Fibroblast of mammary gland (primary cell): Measurements from ENCODE around the gene SLC25A29.

ENCODE experiments used
- DNase-seq: peaks from one replicate; pipeline ENCODE4 v3.0.0-alpha.2; 2010; ENCODE audit warnings: low read depth
- H3K4me3 ChIP-seq: 2 replicates; pipeline ENCODE4 v1.5.1; 2011; ENCODE audit warnings: low read depth, mild to moderate bottlenecking, low read length, moderate library complexity; ENCODE audit not compliant: control insufficient read depth
- TF ChIP-seq, protein P1 (sequence below): conservative IDR thresholded peaks from 2 replicates; pipeline ENCODE4 v1.5.1; 2011; ENCODE audit warnings: low read depth, low read length, inconsistent platforms; ENCODE audit not compliant: control insufficient read depth, insufficient read depth

Gene SLC25A29

GRCh38 chr14:100332071-100332639, 25.9 kb upstream of the SLC25A29 start:
- no peak overlapping the region for H3K4me3 ChIP-seq
- DNase-seq = no peak
- TF ChIP-seq, protein P1, sequence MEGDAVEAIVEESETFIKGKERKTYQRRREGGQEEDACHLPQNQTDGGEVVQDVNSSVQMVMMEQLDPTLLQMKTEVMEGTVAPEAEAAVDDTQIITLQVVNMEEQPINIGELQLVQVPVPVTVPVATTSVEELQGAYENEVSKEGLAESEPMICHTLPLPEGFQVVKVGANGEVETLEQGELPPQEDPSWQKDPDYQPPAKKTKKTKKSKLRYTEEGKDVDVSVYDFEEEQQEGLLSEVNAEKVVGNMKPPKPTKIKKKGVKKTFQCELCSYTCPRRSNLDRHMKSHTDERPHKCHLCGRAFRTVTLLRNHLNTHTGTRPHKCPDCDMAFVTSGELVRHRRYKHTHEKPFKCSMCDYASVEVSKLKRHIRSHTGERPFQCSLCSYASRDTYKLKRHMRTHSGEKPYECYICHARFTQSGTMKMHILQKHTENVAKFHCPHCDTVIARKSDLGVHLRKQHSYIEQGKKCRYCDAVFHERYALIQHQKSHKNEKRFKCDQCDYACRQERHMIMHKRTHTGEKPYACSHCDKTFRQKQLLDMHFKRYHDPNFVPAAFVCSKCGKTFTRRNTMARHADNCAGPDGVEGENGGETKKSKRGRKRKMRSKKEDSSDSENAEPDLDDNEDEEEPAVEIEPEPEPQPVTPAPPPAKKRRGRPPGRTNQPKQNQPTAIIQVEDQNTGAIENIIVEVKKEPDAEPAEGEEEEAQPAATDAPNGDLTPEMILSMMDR = no peak

DNA sequence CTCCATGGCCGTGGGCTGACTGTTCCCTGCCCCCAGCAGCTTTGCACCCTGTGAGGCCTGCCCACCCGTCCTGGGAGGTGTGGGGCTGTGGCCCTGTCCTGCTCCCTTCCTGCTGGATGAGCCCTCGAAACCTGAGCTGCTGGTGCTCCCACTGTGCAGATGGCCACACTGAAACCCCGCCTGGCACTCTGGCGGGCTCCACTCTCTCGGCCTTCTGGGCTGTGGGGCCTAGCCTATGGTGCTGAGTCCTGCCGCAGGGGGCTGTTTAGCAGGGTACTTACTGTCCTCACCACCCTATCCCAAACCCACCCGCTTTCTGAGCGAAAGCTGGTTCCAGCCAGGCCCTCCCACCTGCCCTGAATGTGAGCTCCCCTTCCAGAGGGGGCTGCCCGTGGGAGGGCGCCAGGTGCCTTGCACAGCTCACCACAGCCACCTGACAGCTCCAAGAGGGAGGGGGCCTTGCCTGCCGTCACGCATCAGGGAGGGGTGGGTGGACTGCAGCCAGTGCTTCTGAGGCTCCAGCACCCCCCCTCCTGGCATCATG, 24.2 kb upstream of the SLC25A29 start:
- no peak for DNase-seq
- H3K4me3 ChIP-seq = no peak overlapping the region
- TF ChIP-seq, protein P1 = no peak

- TF ChIP-seq, protein P1 = no peak
- no peak overlapping the region for H3K4me3 ChIP-seq
- no peak for DNase-seq
Measured at GRCh38 chr14:100330007-100330344, 23.7 kb upstream of the SLC25A29 start.

- H3K4me3 ChIP-seq = no peak overlapping the region
- no peak for DNase-seq
Measured at GRCh38 chr14:100329233-100330006, 23.2 kb upstream of the SLC25A29 start.

DNA sequence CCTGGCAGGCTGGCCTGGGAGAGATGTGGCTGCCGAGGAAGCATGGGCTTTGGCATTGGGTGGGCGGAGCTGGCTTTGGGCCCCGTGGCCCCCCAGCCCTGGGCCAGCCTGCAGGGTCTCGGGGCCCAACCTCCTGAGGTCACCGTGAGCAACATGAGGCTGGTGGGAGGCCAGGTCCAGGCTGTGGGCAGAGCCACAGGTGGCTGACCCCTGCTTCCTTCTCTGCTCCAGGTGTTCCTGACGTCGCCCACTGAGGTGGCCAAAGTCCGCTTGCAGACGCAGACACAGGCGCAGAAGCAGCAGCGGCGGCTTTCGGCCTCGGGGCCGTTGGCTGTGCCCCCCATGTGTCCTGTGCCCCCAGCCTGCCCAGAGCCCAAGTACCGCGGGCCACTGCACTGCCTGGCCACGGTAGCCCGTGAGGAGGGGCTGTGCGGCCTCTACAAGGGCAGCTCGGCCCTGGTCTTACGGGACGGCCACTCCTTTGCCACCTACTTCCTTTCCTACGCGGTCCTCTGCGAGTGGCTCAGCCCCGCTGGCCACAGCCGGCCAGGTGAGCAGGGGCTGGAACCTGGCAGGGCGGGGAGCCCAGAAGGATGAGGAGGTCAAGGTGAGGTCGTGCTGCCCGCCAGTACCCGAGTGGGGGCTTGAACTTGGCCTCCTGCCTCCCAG, 22.4 kb upstream of the SLC25A29 start:
- DNase-seq = no peak
- TF ChIP-seq, protein P1 = no peak
- H3K4me3 ChIP-seq = no peak overlapping the region

More at GRCh38 chr14:100329233-100330006, 23.2 kb upstream of the SLC25A29 start:
- TF ChIP-seq, protein P1 = no peak

GRCh38 chr14:100327128-100327527, 20.9 kb upstream of the SLC25A29 start:
- DNase-seq = no peak
- TF ChIP-seq, protein P1 = no peak
- no peak overlapping the region for H3K4me3 ChIP-seq
